GM12874 (cell line): ENCODE data around the gene PAK6.

Experiments
- CTCF ChIP-seq: IDR thresholded peaks from 2 replicates; pipeline ENCODE4 v1.5.1; 2011; ENCODE audit warnings: low read depth, mild to moderate bottlenecking, control low read depth, low read length, moderate library complexity; ENCODE audit not compliant: insufficient read depth

The PAK6 gene

DNA sequence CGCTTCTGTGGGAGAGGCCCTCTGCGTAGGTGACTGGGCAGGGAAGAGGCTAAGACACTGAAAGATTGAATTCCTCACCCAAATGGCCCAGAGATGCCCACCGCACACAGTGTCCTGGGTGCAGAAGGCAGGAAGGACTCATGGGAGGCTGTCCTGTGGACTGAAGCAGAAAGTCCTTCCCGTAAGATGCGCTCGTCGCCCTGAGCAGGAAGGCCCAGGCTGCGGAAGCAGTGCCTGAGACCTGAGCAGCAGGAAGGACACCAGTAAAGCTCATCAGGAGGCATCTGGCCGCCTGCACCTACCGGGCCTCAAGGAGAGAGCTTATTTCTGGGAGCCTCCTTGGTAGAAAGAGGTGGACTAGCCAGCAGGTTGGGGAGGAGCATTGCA, 3.3 kb downstream of the PAK6 start:
- no peak for TF ChIP-seq CTCF

DNA sequence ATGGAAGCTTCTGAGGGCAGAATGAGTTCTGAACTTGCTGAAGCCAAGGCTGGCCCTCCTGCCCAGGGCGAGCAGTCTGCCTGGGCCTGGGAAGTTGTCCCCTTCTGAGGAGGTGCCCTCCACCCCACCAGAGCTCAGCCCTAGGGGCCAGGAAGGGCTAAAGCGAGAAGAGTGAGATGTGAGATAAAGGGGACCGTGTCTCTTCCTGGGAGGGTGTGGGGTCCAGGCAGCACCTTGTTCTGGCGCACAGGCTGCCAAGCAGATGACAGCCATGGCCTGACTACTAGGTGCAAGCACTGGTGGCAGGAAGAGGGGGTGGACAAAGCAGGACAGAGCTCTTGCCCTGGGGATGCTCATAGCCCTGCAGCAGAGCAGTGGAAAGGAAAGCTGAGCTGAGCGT, 3.7 kb downstream of the PAK6 start:
- no peak for TF ChIP-seq CTCF

GRCh38 chr15:40243126-40243810, 4.4 kb downstream of the PAK6 start:
- TF ChIP-seq CTCF, result no peak

DNA sequence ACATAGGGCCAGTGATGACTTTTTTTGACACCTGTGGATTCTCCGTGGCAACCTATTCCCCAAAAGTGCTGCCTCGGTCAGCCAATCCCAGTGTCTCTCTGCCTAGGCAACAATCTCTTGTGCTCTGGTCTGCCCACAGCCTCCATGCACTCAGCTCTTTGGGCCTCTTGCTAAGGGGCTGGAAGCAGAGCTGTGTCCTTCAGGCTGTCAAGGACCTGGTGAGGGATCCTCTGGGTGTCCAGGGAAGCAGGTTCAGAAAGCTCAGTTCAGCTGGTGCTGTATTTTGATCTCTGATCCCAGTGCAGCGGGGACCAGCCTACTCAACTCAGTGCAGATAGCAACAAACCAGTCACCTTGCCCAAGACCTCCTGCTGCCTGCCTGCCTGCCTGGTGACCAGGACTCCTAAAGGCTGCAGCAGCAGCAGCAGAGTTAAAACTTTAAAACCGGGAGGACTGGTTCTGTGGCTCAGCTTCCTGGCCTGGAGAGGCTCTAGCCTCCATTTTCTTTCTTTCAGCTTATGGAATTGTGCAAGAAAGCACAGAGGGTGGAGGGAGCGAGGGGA, 6.2 kb downstream of the PAK6 start:
- no peak for TF ChIP-seq CTCF

GRCh38 chr15:40245666-40246450, 7.0 kb downstream of the PAK6 start:
- no peak for TF ChIP-seq CTCF

DNA sequence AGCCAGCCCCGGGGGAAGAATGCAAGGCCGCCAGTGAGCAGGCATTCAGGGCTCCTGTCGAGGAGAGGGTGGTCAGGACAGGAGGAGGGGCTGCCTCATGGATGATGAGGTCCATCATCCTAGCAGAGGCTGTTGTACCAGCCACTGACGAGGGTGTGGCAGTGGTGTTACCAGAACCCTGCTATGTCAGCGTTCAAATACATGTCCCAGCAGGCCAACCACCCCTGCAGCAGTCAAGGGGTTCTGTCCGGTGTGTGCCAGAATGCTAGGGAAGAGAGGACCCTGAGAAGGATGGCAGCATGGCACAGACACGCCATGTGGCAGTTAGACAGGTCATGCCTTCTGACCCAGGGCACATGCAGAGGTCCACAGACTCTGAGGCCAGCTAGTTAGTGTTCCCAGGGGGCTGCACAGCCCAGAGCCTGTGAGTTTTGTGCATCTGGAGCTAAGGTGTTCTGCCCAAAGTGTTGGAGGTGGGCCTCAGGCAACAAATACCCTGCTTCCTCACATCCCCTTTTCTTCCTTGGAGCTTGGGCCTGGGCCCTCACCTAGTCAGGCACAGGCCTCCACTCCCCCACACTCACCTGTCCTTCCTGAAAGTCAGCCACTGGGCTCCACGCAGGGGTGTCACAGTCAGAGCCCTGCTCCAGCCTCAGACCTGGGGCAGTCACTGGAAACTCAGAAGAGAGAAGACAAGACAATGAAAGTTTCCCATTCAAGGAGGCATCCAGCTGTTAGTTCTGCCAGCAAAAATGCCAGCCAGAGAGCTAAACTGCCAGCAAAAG, 7.8 kb downstream of the PAK6 start:
- TF ChIP-seq CTCF, result no peak
